Stimulated activated CD4-positive, alpha-beta T cell treated with anti-CD3 and anti-CD28 coated beads, Interleukin-4, amount 100 ng/mL, for 1 hour (primary cell): ENCODE results near the gene RPL5.
A peak's percentile ranks its signal among the peaks of the same experiment; 100 is the strongest.
"Not testable (repeated sequence)": the region's sequence is repeated elsewhere in the genome, so short reads cannot be mapped to it uniquely, and the experiment has no call there.

Experiments
- DNase-seq: peaks from one replicate; pipeline ENCODE4 v3.0.0-alpha.2; 2020

The RPL5 gene

GRCh38 chr1:92831762-92832536 is at the start of gene RPL5:
RPL5 (plus strand) TSS chr1:92832040; CDS start chr1:92832115, 75 bp downstream.
- DNase-seq: peak; percentile 96

- DNase-seq: not testable (repeated sequence)
Measured at GRCh38 chr1:92783550-92783949, 48.3 kb upstream of the RPL5 start.

GRCh38 chr1:92784021-92784638 is 47.7 kb upstream of the RPL5 start:
- peak; percentile 4 for DNase-seq

GRCh38 chr1:92784639-92785500 is 47.0 kb upstream of the RPL5 start, which contains the start of gene EVI5:
EVI5 (minus strand) TSS chr1:92785108; CDS start chr1:92736546, 48,562 bp downstream.
- peak; percentile 71 for DNase-seq

DNA sequence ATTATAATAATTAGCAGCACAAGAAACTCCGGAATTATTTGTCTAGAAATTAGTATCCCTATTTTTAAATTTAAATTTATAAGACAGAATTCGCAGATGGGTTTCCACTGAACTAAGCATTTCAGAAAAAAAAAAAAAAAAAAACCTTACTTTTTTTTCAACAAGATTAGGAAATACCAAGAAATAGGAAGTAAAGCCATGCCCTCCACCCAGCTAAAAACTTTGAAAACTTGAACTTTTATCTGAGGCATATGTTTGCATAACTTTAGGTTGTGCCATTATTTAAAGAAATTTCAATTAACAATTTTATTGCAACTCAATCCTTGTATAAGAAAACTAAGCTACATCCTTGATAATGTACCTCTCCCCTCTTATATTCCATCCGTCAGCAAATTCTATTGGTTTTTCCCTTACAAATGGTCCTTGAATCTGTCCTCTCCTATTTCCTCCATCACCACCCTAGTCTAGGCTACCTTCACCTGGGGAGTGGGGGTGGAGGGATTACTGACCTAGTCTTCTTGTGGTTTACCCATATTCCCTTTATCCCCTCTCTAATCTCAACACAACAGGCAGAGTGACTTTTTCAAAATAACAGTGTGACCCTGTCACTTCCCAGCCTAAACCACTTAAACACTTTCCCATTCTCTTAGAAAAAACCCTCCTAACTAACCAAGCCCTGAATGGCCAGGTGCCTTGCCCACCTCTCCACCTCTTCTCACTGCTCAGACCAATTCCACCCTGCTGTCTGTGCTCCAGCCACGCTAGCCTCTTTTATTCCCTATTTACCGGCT is 45.5 kb upstream of the RPL5 start:
- DNase-seq: no peak

DNA sequence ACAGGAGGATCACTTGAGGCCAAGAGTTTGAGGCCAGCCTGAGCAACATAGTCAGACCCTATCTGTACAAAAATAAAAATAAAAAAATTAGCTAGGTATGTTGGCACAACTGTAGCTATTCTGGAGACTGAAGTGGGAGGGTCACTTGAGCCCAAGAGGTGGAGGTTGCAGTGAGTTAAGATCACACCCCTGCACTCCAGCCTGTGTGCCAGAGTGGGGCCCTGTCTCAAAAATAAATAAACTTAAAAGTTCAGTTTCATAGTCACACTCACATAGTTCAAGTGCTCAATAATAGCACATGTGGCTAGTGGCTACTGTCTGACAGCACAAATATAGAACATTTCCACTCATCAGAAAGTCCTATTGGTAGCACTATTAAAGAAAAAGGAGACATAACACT is 41.8 kb upstream of the RPL5 start:
- no peak for DNase-seq

GRCh38 chr1:92790867-92791266 is 41.0 kb upstream of the RPL5 start:
- no peak for DNase-seq

GRCh38 chr1:92791487-92792066 is 40.3 kb upstream of the RPL5 start:
- no peak for DNase-seq

DNA sequence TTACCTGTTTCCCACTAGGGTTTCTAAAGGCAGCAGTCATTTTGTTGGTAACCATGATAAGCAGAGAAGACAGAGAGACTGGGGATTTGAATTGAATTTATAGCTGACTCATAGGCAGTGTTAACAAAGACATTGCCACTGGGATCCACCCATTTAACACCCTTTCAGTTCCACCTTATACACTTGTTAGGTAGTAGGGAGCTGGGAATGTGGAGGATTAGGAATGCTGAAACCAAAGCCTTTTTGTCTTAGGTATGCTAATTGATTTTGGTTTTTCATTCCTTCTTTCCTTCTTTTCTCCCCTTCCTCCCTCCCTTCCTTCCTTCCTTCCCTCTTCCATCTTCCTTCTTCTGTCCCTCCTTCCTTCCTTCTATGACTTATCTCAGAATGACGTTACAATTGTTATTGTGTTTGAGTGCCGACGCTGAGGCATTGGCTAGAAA is 39.5 kb upstream of the RPL5 start:
- no peak for DNase-seq

- no peak for DNase-seq
Measured at GRCh38 chr1:92795166-92795565, 36.7 kb upstream of the RPL5 start.

DNA sequence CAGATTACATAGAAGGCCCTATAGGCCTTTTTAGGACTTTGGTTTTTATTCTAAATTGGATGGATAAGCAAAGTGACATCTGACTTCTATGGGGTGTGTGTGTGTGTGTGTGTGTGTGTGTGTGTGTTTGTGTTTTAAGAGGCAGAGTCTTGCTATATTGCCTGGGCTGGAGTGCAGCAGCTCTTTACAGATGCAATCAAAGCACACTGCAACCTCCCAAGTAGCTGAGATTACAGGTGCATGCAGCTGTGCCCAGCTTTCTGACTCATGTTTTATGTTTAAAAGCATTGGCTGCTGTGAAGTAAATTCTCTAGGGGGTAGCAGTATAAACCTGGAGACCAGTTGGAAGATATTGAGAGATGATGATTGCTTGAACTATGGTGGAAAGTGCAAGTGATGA is 34.5 kb upstream of the RPL5 start:
- DNase-seq: no peak

DNA sequence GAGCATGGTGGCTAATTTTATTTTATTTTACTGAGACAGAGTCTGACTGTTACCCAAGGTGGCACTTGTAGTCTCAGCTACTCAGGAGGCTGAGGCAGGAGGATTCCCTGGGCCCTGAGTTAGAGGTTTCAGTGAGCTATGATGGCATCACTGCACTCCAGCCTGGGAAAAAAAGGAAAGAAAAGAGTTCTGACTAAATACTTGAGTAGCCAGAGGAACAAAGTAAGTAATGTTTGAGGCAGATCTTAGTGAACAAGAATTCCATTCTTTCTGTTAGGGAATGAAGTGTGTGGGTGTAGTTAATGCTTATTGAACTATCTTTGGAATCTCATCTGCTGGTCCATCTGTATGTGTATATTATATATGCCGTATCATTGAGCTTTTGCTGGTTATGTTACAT is 33.9 kb upstream of the RPL5 start:
- DNase-seq: no peak

DNA sequence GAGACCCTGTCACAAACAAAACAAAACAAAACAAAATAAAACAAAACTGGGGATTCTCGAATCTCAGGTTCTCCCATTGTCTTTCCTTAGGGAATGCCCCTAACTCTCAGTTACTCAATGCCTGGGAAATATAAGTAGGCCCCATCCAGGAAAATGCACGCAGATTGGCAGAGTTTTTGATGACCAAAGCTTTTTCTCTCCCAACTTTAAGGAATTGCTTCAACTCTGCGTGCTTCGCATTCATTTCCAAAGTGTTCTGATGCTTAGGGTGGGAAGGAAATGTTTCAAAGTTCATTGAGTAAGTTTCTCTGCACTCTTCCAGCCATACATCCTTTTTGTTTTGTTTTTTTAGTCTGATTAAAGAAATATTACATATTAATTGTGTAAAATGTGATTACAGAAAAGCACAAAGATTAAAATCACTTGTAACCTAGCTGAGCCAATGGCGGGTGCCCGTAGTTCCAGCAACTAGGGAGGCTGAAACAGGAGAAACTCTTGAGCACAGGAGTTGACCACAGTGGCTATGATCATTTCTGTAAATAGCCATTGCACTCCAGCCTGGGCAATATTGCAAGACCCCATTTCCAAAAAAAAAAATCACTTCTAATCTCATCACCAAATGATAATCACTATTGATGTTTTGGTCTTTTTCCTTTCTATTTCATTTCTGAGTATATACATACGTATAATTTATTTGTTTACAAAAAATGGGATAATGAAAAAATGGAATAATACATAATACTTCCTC is 28.5 kb upstream of the RPL5 start:
- no peak for DNase-seq

GRCh38 chr1:92804721-92805201 is 27.1 kb upstream of the RPL5 start:
- no peak for DNase-seq

GRCh38 chr1:92805216-92805615 is 26.6 kb upstream of the RPL5 start:
- no peak for DNase-seq

GRCh38 chr1:92808381-92808780 is 23.5 kb upstream of the RPL5 start:
- no peak for DNase-seq

GRCh38 chr1:92816732-92817131 is 15.1 kb upstream of the RPL5 start:
- DNase-seq: no peak

GRCh38 chr1:92817137-92817697 is 14.6 kb upstream of the RPL5 start:
- no peak for DNase-seq

- DNase-seq: no peak
Measured at GRCh38 chr1:92817986-92818764, 13.7 kb upstream of the RPL5 start.

DNA sequence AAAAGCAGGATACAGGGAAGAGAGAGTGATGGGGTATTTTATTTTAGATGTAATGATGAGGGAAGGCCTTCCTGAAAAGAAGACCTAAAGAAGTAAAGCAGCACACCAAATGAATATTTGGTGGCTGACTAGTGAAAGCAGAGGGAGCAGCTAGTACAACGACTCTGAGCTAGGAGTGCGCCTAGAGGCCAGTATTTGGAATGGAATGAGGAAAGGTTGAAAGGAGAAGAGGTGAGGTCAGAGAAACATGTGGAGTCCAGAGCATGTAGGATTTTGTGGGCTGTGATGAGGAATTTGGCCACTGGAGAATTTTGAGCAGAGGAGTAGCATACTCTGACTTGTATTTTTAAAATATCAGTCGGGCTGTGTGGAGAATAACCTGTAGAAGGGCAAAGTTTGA is 11.8 kb upstream of the RPL5 start:
- no peak for DNase-seq
